HG03025 (cell line): ENCODE results near the gene RNF166.

Experiments
- ATAC-seq: cut with Tn5 transposase; IDR thresholded peaks from one replicate; pipeline ENCODE4 v1.9.1; 2021; ENCODE audit warnings: mild to moderate bottlenecking, moderate library complexity; ENCODE audit not compliant: unreplicated experiment, low FRiP score

The RNF166 gene

GRCh38 chr16:88695218-88695617, 11.0 kb downstream of the RNF166 start:
- no peak for ATAC-seq

GRCh38 chr16:88694221-88695087, 11.8 kb downstream of the RNF166 start:
- ATAC-seq, result no peak

DNA sequence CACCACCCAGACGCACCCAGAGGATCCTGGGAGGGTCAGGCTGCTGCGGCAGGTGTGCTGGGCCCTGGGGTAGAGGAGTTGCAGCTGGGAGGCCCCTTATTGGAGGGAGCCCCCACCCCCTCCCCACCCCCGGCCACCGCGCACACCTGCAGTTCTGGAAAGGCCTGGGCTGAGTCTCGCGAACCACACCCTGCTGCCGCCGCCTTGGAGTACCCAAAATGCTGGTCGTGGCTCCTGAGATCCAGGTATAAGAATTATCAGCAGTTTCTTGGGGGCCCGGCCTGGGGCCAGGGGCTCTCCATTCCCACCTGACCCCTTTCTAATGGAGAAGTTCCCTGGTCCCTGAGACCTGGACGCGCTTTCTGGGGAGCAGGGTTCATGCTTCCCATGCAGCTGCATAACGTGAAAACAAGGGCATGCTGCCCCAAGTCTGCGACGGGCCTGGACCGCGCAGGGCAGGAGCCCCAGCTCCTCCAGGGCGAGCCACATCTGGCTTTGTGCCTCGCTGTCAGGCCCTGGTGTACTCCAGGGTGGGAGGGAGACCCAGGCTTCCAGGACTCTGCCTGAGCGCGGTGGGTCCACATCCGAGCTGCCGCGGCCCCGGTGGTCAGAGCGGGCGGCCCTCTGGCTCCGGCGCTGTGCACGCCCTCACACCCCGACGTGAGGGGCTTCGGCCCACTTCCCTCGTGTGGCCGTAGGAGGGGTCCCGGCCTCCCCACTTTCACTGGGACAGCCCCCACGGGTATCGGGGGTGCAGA, 12.6 kb downstream of the RNF166 start:
- ATAC-seq, result no peak

DNA sequence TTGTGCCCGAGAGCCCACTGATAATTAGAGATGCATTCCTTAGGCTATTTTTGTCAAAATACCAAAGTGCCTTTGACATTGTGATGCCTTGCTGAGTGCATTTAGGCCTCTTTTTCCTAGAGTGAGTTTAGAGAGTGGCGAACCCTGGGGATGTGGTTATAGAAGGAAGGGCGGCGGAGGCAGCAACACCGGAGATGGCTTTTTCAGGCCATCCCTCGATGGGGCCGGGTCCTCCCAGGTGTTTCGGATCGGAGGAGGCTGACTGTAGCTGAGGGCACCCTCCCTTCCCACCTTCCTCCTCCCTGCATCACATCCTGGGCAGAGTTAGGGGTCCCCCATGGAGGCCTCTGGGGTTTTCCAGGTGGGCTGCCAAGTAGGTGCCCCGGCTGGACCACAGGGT, 13.3 kb downstream of the RNF166 start:
- ATAC-seq, result no peak

DNA sequence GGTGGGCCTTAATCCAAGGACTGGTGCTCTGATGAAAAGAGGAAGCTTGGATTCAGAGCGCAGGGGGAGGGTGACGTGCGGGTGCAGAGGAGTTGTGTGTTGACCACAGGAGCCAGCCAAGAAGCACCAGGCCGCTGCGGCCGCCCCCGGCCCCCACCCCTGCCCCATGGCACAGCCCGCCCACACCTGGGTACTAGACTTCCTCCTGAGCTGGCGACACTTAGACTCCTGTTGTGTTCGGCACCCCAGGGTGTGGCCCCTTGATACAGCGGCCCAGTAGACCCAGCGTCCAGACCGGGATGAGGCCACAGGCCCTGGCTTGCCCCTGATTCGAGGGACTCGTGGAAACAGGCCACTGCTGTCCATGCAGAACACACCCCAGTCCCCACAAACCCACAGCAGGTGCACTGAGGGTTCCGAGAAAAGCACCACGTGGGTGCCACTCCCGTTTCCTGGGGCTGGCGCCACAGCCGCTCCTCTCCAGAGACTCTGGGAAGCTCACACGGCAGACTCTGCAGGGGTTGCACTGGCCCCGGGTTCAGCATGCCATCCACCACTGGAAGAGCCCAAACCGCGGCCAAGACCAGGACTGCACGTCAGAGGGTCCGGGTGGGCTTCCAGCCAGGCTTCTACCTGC, 14.2 kb downstream of the RNF166 start:
- ATAC-seq, result no peak

- ATAC-seq, result no peak
Observed at GRCh38 chr16:88691129-88691813, 14.9 kb downstream of the RNF166 start.

GRCh38 chr16:88690341-88691128, 15.7 kb downstream of the RNF166 start:
- ATAC-seq, result no peak

GRCh38 chr16:88688013-88688778, 18.0 kb downstream of the RNF166 start:
- no peak for ATAC-seq

- no peak for ATAC-seq
Observed at GRCh38 chr16:88687676-88688012, 18.6 kb downstream of the RNF166 start.

- no peak for ATAC-seq
Observed at GRCh38 chr16:88687254-88687576, 19.0 kb downstream of the RNF166 start.

DNA sequence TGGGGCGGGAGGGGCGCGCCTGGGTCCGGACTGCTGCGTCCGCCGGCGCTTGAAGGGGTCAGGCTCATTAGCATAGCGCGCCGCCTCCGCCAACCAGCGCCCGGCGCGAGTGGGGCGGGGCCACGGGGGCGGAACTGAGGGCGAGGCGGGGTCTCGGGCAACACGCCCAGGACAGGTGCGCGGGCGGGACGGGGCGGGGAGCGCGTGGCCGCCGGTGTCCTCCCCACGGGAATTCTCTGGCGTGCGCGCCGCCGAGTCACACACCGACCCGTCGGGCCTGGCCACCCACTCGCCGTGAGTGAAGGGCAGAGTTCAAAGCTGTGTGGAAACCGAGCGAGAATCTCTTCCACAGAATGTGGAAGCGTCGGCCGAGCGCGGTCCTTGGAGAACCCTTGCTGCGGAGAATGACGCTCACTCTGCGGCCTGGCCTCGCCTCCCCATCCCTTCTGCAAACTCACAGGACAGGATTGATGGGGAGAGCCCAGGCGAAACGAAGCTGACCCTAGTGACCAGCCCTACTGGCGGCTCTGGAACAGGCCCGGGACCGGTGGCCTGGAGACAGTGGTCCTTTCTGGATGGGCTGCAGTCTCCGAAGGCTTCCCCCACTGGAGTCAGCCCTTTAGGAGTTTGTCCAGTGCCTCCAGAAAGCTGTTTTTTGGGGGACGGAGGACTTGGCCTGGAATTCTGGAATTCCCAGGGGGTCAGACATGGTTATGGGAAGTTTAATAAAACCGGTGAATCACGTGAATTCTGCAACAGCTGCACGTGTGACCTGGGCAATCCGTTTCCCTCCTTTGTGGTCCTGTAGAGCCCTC, 19.6 kb downstream of the RNF166 start, which contains the start of gene SNAI3:
SNAI3 (minus strand) TSS at position 69 of the 815 bp plus-strand sequence. CDS start 101 bp downstream, outside the sequence.
- ATAC-seq, result peak; percentile 44

DNA sequence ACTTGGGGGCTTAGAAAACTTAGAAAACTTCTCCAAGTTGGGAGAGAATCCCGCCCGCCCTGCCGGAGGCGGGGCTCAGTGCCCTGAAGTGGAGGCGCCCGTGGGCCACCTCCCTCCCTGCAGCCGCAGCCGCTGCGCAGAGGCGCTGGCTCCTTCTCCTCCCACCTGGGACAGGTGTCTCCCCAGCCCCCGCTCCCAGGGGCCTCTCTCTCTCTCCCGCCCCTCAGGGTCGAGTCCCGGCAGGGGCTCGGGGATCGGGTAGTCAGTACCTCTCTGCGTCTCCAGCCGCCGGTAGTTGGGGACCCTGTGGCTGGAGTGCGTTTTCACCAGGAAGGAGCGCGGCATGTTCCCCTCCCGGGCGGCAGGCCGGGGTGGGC, 20.2 kb downstream of the RNF166 start:
- ATAC-seq, result no peak

GRCh38 chr16:88685156-88686061, 20.8 kb downstream of the RNF166 start:
- ATAC-seq, result no peak

DNA sequence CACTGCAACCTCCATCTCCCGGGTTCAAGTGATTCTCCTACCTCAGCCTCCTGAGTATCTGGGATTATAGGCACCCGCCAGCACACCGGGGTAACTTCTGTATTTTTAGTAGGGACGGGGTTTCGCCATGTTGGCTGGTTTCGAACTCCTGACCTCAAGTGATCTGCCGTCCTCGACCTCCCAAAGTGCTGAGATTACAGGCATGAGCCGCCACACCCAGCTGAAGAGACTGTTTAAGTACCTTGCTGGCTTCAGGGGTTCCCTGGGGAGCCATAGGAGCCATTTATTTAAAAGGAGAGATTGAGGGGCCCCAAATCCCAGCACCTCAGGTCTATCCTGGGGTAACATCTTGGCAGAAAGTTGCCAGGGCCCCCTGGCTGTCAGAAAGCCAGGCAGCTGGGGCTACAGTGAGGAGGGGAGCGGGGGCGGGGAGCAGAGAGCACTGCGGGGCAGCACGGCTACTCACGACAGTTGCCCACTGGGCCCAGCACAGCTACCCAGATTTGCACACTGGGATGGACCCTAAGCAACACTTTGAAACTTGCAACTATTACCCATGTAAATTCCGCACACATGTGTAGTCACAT, 21.5 kb downstream of the RNF166 start:
- ATAC-seq, result no peak

DNA sequence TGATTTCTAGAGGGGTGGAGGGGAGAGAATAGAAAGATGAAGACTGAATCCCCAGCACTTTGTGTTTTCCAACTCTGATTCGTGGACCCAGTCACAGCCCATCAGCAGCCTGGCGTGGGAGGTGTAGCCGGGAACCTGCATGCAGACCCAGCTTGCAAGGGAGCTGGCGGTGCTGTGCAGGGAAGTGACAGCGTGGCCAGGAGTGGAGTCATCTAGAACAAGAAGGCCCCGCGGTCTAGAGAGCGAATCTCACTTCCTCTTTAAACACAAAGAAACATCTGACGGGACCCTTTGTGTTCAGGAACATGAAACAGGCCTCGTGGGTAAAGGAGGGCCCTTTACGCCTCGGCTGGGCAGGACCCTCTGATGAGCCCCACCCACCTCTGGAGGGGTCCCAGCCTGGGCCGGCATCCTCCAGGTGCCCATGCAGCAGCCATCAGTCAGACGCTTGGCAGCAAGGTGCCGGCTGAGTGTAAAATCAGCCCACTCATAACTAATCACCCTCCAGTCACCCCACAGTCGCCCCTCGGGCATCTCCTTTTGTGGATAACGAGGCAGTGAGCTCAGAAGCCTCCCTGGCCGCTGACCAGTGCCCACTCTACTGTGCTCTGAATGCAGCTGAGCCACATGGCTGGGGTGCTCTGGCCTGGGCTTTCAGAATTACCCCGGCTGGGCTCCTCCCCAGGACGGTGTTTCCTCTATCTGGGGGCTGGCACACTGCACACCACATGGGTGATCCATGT, 24.3 kb downstream of the RNF166 start:
- ATAC-seq, result peak; percentile 64

DNA sequence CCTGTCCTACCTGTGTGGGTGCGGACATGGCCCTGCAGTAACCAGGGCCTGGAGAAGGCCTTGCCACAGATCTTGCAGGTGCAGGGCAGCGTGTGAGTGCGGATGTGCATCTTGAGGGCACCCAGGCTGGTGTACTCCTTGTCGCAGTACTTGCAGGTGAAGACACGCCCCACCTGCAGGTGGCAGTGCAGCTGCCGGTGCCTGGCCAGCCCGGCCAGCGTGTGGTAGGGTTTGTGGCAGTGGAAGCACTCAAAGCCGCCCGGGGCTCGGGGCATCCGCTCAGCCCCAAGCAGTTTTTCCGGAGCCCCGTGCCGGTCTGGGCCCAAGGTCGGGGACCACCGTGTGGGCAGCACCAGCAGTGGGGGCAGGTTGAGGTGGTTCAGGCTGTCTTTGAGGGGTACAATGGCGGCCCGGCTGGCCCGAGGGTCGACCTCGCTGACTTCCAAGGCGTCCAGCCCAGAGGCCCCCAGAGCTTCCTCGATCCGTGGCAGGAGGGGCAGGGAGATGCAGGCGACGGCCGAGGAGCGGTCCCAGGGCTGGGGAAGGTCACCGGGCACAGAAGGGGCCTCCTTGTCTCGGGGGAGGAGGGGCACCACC, 25.0 kb downstream of the RNF166 start:
- ATAC-seq, result no peak
